ENCODE results near the gene PTCD2. TPM values are rescaled to one million over a fixed set of nuclear protein-coding genes. Genes with fewer than 3 reads are reported as not detected.

PTCD2 gene
- total RNA-seq, 1 experiment from 2014 or later, result 12.7 TPM

- Histone ChIP-seq H3K4me1 (ENCODE audit: insufficient read depth, low read length, poor library complexity, severe bottlenecking) (peaks cover 8% of the 10 kb centered on the region), H3K36me3 (ENCODE audit: insufficient read depth, low read length, poor library complexity, severe bottlenecking) (no peaks in the 10 kb centered on the region), H3K27ac (ENCODE audit: low read depth, low read length, poor library complexity, severe bottlenecking) (no peak overlapping the region), H3K4me3 (ENCODE audit: low read depth, low read length, poor library complexity, severe bottlenecking) (no peak overlapping the region), H3K27me3 (replicated peaks; ENCODE audit: insufficient read depth, low read depth, low read length, poor library complexity) (no peaks in the 10 kb centered on the region), H3K9me3 (ENCODE audit: low read depth, low read length, poor library complexity, severe bottlenecking) (no peaks in the 10 kb centered on the region)
- no peak for TF ChIP-seq EZH2 (IDR thresholded peaks at IDR 0.05; ENCODE audit: borderline replicate concordance, low read depth, low read length, poor library complexity, severe bottlenecking)
- TF ChIP-seq, protein P1, sequence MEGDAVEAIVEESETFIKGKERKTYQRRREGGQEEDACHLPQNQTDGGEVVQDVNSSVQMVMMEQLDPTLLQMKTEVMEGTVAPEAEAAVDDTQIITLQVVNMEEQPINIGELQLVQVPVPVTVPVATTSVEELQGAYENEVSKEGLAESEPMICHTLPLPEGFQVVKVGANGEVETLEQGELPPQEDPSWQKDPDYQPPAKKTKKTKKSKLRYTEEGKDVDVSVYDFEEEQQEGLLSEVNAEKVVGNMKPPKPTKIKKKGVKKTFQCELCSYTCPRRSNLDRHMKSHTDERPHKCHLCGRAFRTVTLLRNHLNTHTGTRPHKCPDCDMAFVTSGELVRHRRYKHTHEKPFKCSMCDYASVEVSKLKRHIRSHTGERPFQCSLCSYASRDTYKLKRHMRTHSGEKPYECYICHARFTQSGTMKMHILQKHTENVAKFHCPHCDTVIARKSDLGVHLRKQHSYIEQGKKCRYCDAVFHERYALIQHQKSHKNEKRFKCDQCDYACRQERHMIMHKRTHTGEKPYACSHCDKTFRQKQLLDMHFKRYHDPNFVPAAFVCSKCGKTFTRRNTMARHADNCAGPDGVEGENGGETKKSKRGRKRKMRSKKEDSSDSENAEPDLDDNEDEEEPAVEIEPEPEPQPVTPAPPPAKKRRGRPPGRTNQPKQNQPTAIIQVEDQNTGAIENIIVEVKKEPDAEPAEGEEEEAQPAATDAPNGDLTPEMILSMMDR (conservative IDR thresholded peaks at IDR 0.05; ENCODE audit: low read depth, low read length), result no peak
- CTCF ChIA-PET, result no interaction called here
- no TSS peak for BruUV-seq (replicated peaks)
- intact Hi-C loops (cut with micrococcal nuclease; ENCODE audit: unreplicated experiment), result no loop called here
- DNase-seq (ENCODE audit: low spot score), result no peak
- POLR2A ChIA-PET (ENCODE audit: low non-redundant PET), result no interaction called here
Observed at GRCh38 chr5:72374844-72375243, 54.7 kb downstream of the PTCD2 start.

GRCh38 chr5:72376381-72376780, 56.2 kb downstream of the PTCD2 start:
- Histone ChIP-seq H3K4me3 (ENCODE audit: low read depth, low read length, poor library complexity, severe bottlenecking) (no peak overlapping the region), H3K4me1 (ENCODE audit: insufficient read depth, low read length, poor library complexity, severe bottlenecking) (peaks cover 8% of the 10 kb centered on the region), H3K9me3 (ENCODE audit: low read depth, low read length, poor library complexity, severe bottlenecking) (no peaks in the 10 kb centered on the region), H3K27ac (ENCODE audit: low read depth, low read length, poor library complexity, severe bottlenecking) (no peak overlapping the region), H3K36me3 (ENCODE audit: insufficient read depth, low read length, poor library complexity, severe bottlenecking) (no peaks in the 10 kb centered on the region), H3K27me3 (replicated peaks; ENCODE audit: insufficient read depth, low read depth, low read length, poor library complexity) (no peaks in the 10 kb centered on the region)
- CTCF ChIA-PET, result no interaction called here
- intact Hi-C loops (cut with micrococcal nuclease; ENCODE audit: unreplicated experiment), result no loop called here
- TF ChIP-seq, protein P1 (conservative IDR thresholded peaks at IDR 0.05; ENCODE audit: low read depth, low read length), result no peak
- no peak for TF ChIP-seq EZH2 (IDR thresholded peaks at IDR 0.05; ENCODE audit: borderline replicate concordance, low read depth, low read length, poor library complexity, severe bottlenecking)
- no TSS peak for BruUV-seq (replicated peaks)
- no peak for DNase-seq (ENCODE audit: low spot score)
- POLR2A ChIA-PET (ENCODE audit: low non-redundant PET), result no interaction called here

- Histone ChIP-seq H3K4me1 (ENCODE audit: insufficient read depth, low read length, poor library complexity, severe bottlenecking) (peaks cover 8% of the 10 kb centered on the region), H3K27ac (ENCODE audit: low read depth, low read length, poor library complexity, severe bottlenecking) (no peak overlapping the region), H3K4me3 (ENCODE audit: low read depth, low read length, poor library complexity, severe bottlenecking) (no peak overlapping the region), H3K36me3 (ENCODE audit: insufficient read depth, low read length, poor library complexity, severe bottlenecking) (no peaks in the 10 kb centered on the region), H3K9me3 (ENCODE audit: low read depth, low read length, poor library complexity, severe bottlenecking) (no peaks in the 10 kb centered on the region), H3K27me3 (replicated peaks; ENCODE audit: insufficient read depth, low read depth, low read length, poor library complexity) (no peaks in the 10 kb centered on the region)
- DNase-seq (ENCODE audit: low spot score), result no peak
- ChIA-PET CTCF (no interaction called here), POLR2A (ENCODE audit: low non-redundant PET) (no interaction called here)
- TF ChIP-seq, protein P1 (conservative IDR thresholded peaks at IDR 0.05; ENCODE audit: low read depth, low read length), result no peak
- TF ChIP-seq EZH2 (IDR thresholded peaks at IDR 0.05; ENCODE audit: borderline replicate concordance, low read depth, low read length, poor library complexity, severe bottlenecking), result no peak
- intact Hi-C loops (cut with micrococcal nuclease; ENCODE audit: unreplicated experiment), result no loop called here
- BruUV-seq (replicated peaks), result no TSS peak
Observed at GRCh38 chr5:72377910-72378638, 57.9 kb downstream of the PTCD2 start.
